K562 (cell line): Measurements from ENCODE around the gene HSPA1B. TPM values are rescaled to one million over a fixed set of nuclear protein-coding genes. Genes with fewer than 3 reads are reported as not detected.
A peak's percentile ranks its signal among the peaks of the same experiment; 100 is the strongest.

Source experiments
- DPF2 ChIP-seq: fragments of 450-650 bp; IDR thresholded peaks from 2 replicates; pipeline ENCODE4 v1.6.1; 2016
- LEF1 ChIP-seq: fragments of 450-650 bp; IDR thresholded peaks from 2 replicates; pipeline ENCODE4 v1.6.1; 2016; ENCODE audit warnings: mild to moderate bottlenecking
- MEF2A ChIP-seq: IDR thresholded peaks from 2 replicates; pipeline ENCODE4 v1.6.1; 2011; ENCODE audit warnings: low read depth, mild to moderate bottlenecking, low read length, moderate library complexity; ENCODE audit not compliant: control insufficient read depth
- NCOA6 ChIP-seq: fragments of 450-650 bp; IDR thresholded peaks from 2 replicates; pipeline ENCODE4 v1.6.1; 2017; ENCODE audit warnings: mild to moderate bottlenecking
- SMAD2 ChIP-seq: fragments of 150-350 bp; IDR thresholded peaks from 2 replicates; pipeline ENCODE4 v1.6.1; 2014; ENCODE audit warnings: low read depth, mild to moderate bottlenecking, low read length
- SNRNP70 ChIP-seq: fragments of 200-400 bp; formaldehyde crosslinking; optimal IDR thresholded peaks from 2 replicates; pipeline ENCODE3; 2017; ENCODE audit warnings: low read depth, low read length
- TCF7L2 ChIP-seq: fragments of 150-350 bp; IDR thresholded peaks from 2 replicates; pipeline ENCODE4 v1.6.1; 2016; ENCODE audit warnings: low read depth, mild to moderate bottlenecking, low read length, moderate library complexity
- TCFL5 ChIP-seq: fragments of 250-450 bp; sonication (Bioruptor Pico); conservative IDR thresholded peaks from 2 replicates; pipeline ENCODE4 v1.6.1; 2021; ENCODE audit warnings: mild to moderate bottlenecking, moderate library complexity, matching md5 sums
- ZNF143 ChIP-seq: sonication (generic); formaldehyde crosslinking; IDR thresholded peaks from 2 replicates; pipeline ENCODE4 v1.9.0; 2022; ENCODE audit warnings: mild to moderate bottlenecking, missing genetic modification reagents
- ZNF644 ChIP-seq: fragments of 200-800 bp; sonication (Bioruptor generic); IDR thresholded peaks from 2 replicates; pipeline ENCODE4 v1.6.1; 2016; ENCODE audit warnings: low read depth, missing genetic modification characterization, missing compliant biosample characterization
- polyA plus RNA-seq, 8 experiments: library from polyadenylated mRNA; depleted of rRNA in 4 of 8; stranded (reverse) in 5 of 8; unstranded in 3 of 8; fragments of >200 nt; fragmentation: Nextera tagmentation in 2 of 8; fragmentation: Illumina TruSeq in 1 of 8; extraction: Ambion mirVana in 2 of 8; extraction: Trizol in 1 of 8; gene quantifications; 2 replicates each; pipeline versions ENCODE4 v1.2.1 to v1.2.3, GENCODE V29; 2011 to 2014; ENCODE audit warnings: inconsistent platforms in 1 of 8, missing spikeins in 1 of 8
- total RNA-seq, 7 experiments: library from RNA; depleted of rRNA in 6 of 7; stranded (reverse); fragments of >200 nt in 6 of 7; fragmentation: Illumina TruSeq in 2 of 7; extraction: Trizol in 2 of 7; gene quantifications; 2 replicates each; pipeline versions ENCODE4 v1.2.1 to v1.2.3, GENCODE V29; 2011 to 2021; ENCODE audit warnings: low replicate concordance in 1 of 7
- TF ChIP-seq, protein P1 (sequence below): fragments of 450-650 bp; IDR thresholded peaks from 2 replicates; pipeline ENCODE4 v1.6.1; 2016; ENCODE audit warnings: low read depth
- TF ChIP-seq, protein P2 (sequence below): fragments of 250-450 bp; sonication (Bioruptor Pico); IDR thresholded peaks from 2 replicates; pipeline ENCODE4 v1.5.0; 2021

The HSPA1B gene
- total and polyA plus RNA-seq, 9 of the 15 experiments (the other 6 are each of a cell fraction or from before 2014, with no cell fraction given) = 0.27 to 227 (median 51.2) TPM

DNA sequence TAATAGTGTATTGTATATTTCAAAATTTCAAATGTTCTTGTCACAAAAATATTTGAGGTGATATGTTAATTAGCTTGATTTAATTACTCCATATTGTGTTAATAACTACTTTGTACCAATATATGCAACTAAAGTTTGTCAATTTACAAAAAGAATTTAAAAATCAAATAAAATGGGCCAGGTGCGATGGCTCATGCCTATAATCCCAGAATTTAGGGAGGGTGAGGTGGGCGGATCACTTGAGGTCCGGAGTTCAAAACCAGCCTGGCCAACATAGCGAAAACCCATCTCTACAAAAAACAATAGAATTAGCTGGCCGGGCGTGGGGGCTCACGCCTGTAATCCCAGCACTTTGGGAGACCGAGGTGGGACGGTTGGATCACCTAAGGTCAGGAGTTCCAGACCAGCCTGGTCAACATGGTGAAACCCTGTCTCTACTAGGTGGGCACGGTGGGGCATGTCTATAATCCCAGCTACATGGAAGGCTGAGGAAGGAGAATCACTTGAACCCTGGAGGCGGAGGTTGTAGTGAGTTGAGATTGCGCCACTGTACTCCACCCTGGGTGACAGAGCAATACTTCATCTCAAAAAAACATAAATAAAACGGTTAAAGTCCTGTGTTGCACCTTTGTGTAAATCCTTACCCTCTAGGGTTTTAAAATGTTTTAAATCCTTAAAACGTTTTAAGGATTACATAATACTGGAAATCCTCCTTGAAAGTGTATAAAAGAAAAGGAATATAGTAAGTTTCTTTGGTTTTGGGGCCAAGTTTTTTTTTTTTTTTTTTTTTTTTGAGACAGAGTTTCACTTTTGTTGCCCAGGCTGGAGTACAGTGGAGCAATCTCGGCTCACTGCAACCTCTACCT is 4.0 kb downstream of the HSPA1B start (continued):
- TF ChIP-seq, protein P1, sequence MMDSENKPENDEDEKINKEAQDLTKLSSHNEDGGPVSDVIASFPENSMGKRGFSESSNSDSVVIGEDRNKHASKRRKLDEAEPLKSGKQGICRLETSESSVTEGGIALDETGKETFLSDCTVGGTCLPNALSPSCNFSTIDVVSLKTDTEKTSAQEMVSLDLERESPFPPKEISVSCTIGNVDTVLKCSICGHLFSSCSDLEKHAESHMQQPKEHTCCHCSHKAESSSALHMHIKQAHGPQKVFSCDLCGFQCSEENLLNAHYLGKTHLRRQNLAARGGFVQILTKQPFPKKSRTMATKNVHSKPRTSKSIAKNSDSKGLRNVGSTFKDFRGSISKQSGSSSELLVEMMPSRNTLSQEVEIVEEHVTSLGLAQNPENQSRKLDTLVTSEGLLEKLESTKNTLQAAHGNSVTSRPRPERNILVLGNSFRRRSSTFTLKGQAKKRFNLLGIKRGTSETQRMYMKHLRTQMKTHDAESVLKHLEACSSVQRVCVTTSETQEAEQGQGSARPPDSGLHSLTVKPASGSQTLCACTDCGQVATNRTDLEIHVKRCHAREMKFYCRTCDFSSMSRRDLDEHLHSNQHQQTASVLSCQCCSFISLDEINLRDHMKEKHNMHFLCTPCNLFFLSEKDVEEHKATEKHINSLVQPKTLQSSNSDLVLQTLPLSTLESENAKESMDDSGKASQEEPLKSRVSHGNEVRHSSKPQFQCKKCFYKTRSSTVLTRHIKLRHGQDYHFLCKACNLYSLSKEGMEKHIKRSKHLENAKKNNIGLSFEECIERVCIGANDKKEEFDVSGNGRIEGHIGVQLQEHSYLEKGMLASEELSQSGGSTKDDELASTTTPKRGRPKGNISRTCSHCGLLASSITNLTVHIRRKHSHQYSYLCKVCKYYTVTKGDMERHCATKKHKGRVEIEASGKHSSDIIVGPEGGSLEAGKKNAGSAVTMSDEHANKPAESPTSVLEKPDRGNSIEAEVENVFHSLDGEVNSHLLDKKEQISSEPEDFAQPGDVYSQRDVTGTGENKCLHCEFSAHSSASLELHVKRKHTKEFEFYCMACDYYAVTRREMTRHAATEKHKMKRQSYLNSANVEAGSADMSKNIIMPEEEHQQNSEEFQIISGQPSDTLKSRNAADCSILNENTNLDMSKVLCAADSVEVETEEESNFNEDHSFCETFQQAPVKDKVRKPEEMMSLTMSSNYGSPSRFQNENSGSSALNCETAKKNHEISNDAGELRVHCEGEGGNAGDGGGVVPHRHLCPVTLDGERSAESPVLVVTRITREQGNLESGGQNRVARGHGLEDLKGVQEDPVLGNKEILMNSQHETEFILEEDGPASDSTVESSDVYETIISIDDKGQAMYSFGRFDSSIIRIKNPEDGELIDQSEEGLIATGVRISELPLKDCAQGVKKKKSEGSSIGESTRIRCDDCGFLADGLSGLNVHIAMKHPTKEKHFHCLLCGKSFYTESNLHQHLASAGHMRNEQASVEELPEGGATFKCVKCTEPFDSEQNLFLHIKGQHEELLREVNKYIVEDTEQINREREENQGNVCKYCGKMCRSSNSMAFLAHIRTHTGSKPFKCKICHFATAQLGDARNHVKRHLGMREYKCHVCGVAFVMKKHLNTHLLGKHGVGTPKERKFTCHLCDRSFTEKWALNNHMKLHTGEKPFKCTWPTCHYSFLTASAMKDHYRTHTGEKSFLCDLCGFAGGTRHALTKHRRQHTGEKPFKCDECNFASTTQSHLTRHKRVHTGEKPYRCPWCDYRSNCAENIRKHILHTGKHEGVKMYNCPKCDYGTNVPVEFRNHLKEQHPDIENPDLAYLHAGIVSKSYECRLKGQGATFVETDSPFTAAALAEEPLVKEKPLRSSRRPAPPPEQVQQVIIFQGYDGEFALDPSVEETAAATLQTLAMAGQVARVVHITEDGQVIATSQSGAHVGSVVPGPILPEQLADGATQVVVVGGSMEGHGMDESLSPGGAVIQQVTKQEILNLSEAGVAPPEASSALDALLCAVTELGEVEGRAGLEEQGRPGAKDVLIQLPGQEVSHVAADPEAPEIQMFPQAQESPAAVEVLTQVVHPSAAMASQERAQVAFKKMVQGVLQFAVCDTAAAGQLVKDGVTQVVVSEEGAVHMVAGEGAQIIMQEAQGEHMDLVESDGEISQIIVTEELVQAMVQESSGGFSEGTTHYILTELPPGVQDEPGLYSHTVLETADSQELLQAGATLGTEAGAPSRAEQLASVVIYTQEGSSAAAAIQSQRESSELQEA = no peak
- TF ChIP-seq ZNF143 (CRISPR knock-in tag) (no peak), TCF7L2 (no peak), SMAD2 (no peak), MEF2A (no peak), SNRNP70 (no peak), DPF2 (peak; percentile 77), ZNF644 (tag) (no peak; the same call in 1 of the 2 replicates), LEF1 (no peak), TCFL5 (CRISPR knock-in tag) (no peak), NCOA6 (no peak)
- TF ChIP-seq, protein P2, sequence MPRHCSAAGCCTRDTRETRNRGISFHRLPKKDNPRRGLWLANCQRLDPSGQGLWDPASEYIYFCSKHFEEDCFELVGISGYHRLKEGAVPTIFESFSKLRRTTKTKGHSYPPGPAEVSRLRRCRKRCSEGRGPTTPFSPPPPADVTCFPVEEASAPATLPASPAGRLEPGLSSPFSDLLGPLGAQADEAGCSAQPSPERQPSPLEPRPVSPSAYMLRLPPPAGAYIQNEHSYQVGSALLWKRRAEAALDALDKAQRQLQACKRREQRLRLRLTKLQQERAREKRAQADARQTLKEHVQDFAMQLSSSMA (CRISPR knock-in tag) = no peak
